Liver (tissue), 3 donors: ENCODE measurements around the gene MSH5.

Source experiments
- EGR1 ChIP-seq, 2 donors: IDR thresholded peaks; 2 replicates each; pipeline ENCODE4 v1.6.1; 2016 to 2018; ENCODE audit warnings: antibody characterized with exemption in 2 of 2, low read depth in 2 of 2
- GABPA ChIP-seq, 2 donors: IDR thresholded peaks in 1 of 2; conservative IDR thresholded peaks in 1 of 2; 2 replicates each; pipeline ENCODE4 v1.6.1; 2016; ENCODE audit warnings: antibody characterized with exemption in 2 of 2, mild to moderate bottlenecking in 1 of 2, moderate library complexity in 1 of 2
- HNF4G ChIP-seq: IDR thresholded peaks from 2 replicates; pipeline ENCODE4 v1.6.1; 2016; ENCODE audit warnings: antibody characterized with exemption
- JUND ChIP-seq, 2 donors: IDR thresholded peaks; 2 replicates each; pipeline ENCODE4 v1.6.1; 2016; ENCODE audit warnings: antibody characterized with exemption in 2 of 2
- RAD21 ChIP-seq, 2 donors: IDR thresholded peaks; 2 replicates each; pipeline ENCODE4 v1.6.1; 2016; ENCODE audit warnings: antibody characterized with exemption in 2 of 2, mild to moderate bottlenecking in 2 of 2
- SP1 ChIP-seq: IDR thresholded peaks from 2 replicates; pipeline ENCODE4 v1.6.1; 2018; ENCODE audit warnings: antibody characterized with exemption, mild to moderate bottlenecking
- YY1 ChIP-seq: IDR thresholded peaks from 2 replicates; pipeline ENCODE4 v1.6.1; 2016; ENCODE audit warnings: antibody characterized with exemption, mild to moderate bottlenecking
- TF ChIP-seq, protein P1 (sequence below): IDR thresholded peaks from 2 replicates; pipeline ENCODE4 v1.6.1; 2016; ENCODE audit warnings: antibody characterized with exemption, mild to moderate bottlenecking
- TF ChIP-seq, protein P2 (sequence below): fragments of 150-350 bp; IDR thresholded peaks from 2 replicates; pipeline ENCODE4 v1.5.1; 2017; ENCODE audit warnings: improper control_type of control experiment, low read depth, low read length; ENCODE audit not compliant: missing input control
- TF ChIP-seq, protein P3 (sequence below): IDR thresholded peaks from 2 replicates; pipeline ENCODE4 v1.6.1; 2016; ENCODE audit warnings: antibody characterized with exemption
- TF ChIP-seq, protein P4 (sequence below): IDR thresholded peaks from 2 replicates; pipeline ENCODE4 v1.6.1; 2016; ENCODE audit warnings: antibody characterized with exemption
- TF ChIP-seq, protein P5 (sequence below): IDR thresholded peaks from 2 replicates; pipeline ENCODE4 v1.6.1; 2016; ENCODE audit warnings: antibody characterized with exemption
- donor health status: healthy.
- donor health status: healthy.

DNA sequence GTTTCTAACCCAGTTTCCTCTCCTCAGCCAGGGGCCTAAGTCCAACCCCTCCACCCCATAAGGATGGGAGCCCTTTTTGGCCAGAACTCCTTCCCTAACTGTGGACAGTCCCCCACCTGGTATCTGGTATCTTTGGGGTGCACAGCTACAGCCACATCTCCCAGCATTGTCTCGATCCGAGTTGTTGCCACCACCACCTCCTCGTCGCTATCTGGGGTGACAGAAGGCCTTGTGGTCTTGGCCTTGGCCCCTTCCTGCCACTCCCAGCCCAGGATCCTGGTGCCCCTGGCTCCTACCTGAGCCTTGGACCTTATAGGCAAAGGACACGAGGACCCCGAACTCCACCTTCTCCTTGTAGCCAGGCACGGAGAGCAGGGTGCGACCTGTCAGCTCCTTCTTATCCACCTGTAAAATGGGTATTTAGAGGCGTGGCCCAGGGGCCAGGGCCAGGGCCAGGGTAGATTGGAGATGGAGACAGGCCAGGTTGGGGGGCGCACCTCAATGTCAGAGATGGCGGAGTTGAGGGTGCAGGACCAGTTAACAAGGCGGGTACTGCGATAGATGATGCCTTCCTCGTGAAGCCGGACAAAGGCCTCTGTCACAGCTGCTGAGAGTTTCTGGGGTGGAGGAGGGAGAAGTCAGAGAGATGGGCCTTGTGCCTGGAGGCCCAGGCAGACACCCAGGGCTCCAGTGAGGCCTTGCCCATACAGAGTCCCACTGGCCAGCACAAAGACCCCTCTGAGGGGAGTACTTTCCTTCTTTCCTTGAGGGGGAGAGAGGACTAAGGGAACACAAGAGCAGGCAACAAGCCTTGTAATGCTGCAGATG is 44.5 kb downstream of the MSH5 start:
- TF ChIP-seq RAD21 (IDR thresholded peaks at IDR 0.05), result no peak
- TF ChIP-seq, protein P1, sequence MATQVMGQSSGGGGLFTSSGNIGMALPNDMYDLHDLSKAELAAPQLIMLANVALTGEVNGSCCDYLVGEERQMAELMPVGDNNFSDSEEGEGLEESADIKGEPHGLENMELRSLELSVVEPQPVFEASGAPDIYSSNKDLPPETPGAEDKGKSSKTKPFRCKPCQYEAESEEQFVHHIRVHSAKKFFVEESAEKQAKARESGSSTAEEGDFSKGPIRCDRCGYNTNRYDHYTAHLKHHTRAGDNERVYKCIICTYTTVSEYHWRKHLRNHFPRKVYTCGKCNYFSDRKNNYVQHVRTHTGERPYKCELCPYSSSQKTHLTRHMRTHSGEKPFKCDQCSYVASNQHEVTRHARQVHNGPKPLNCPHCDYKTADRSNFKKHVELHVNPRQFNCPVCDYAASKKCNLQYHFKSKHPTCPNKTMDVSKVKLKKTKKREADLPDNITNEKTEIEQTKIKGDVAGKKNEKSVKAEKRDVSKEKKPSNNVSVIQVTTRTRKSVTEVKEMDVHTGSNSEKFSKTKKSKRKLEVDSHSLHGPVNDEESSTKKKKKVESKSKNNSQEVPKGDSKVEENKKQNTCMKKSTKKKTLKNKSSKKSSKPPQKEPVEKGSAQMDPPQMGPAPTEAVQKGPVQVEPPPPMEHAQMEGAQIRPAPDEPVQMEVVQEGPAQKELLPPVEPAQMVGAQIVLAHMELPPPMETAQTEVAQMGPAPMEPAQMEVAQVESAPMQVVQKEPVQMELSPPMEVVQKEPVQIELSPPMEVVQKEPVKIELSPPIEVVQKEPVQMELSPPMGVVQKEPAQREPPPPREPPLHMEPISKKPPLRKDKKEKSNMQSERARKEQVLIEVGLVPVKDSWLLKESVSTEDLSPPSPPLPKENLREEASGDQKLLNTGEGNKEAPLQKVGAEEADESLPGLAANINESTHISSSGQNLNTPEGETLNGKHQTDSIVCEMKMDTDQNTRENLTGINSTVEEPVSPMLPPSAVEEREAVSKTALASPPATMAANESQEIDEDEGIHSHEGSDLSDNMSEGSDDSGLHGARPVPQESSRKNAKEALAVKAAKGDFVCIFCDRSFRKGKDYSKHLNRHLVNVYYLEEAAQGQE, result no peak
- TF ChIP-seq, protein P2, sequence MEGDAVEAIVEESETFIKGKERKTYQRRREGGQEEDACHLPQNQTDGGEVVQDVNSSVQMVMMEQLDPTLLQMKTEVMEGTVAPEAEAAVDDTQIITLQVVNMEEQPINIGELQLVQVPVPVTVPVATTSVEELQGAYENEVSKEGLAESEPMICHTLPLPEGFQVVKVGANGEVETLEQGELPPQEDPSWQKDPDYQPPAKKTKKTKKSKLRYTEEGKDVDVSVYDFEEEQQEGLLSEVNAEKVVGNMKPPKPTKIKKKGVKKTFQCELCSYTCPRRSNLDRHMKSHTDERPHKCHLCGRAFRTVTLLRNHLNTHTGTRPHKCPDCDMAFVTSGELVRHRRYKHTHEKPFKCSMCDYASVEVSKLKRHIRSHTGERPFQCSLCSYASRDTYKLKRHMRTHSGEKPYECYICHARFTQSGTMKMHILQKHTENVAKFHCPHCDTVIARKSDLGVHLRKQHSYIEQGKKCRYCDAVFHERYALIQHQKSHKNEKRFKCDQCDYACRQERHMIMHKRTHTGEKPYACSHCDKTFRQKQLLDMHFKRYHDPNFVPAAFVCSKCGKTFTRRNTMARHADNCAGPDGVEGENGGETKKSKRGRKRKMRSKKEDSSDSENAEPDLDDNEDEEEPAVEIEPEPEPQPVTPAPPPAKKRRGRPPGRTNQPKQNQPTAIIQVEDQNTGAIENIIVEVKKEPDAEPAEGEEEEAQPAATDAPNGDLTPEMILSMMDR, result no peak
- TF ChIP-seq, protein P3, sequence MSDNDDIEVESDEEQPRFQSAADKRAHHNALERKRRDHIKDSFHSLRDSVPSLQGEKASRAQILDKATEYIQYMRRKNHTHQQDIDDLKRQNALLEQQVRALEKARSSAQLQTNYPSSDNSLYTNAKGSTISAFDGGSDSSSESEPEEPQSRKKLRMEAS, result no peak
- TF ChIP-seq, protein P4, sequence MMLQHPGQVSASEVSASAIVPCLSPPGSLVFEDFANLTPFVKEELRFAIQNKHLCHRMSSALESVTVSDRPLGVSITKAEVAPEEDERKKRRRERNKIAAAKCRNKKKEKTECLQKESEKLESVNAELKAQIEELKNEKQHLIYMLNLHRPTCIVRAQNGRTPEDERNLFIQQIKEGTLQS, result no peak
- no peak for TF ChIP-seq YY1
- no peak for TF ChIP-seq HNF4G
- no peak for TF ChIP-seq GABPA (IDR thresholded peaks at IDR 0.05 in 1 of 2, conservative IDR thresholded peaks at IDR 0.05 in 1 of 2)
- no peak for TF ChIP-seq SP1
- no peak for TF ChIP-seq EGR1 (IDR thresholded peaks at IDR 0.05; ENCODE audit: low read depth in 2 of 2)
- no peak for TF ChIP-seq JUND (IDR thresholded peaks at IDR 0.05)
- TF ChIP-seq, protein P5, sequence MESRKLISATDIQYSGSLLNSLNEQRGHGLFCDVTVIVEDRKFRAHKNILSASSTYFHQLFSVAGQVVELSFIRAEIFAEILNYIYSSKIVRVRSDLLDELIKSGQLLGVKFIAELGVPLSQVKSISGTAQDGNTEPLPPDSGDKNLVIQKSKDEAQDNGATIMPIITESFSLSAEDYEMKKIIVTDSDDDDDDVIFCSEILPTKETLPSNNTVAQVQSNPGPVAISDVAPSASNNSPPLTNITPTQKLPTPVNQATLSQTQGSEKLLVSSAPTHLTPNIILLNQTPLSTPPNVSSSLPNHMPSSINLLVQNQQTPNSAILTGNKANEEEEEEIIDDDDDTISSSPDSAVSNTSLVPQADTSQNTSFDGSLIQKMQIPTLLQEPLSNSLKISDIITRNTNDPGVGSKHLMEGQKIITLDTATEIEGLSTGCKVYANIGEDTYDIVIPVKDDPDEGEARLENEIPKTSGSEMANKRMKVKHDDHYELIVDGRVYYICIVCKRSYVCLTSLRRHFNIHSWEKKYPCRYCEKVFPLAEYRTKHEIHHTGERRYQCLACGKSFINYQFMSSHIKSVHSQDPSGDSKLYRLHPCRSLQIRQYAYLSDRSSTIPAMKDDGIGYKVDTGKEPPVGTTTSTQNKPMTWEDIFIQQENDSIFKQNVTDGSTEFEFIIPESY, result no peak
